Measurements from ENCODE around the gene RHCE. TPM values are rescaled to one million over a fixed set of nuclear protein-coding genes. Genes with fewer than 3 reads are reported as not detected.

Gene RHCE
- total and polyA plus RNA-seq, 2 experiments from 2014 or later = 0.15 to 0.17 TPM

- H3K27ac ChIP-seq (ENCODE audit: low read depth) = 0 out of 2 replicates have a peak overlapping the region, but pooled peaks have one; percentile 4
- H3K9me2 ChIP-seq (ENCODE audit: insufficient read depth) = no peaks in the 10 kb centered on the region
- TF ChIP-seq ZNF462 (CRISPR knock-in tag; IDR thresholded peaks at IDR 0.05) (no peak), REST (IDR thresholded peaks at IDR 0.05; ENCODE audit: unreplicated experiment) (no peak), ZNF114 (CRISPR knock-in tag; IDR thresholded peaks at IDR 0.05) (no peak), CTCF (conservative IDR thresholded peaks at IDR 0.05; ENCODE audit: low read depth in 2 of 2) (no peak), EZH2phosphoT487 (IDR thresholded peaks at IDR 0.05; ENCODE audit: unreplicated experiment) (no peak), ETS1 (IDR thresholded peaks at IDR 0.05) (no peak), EZH2 (IDR thresholded peaks at IDR 0.05; ENCODE audit: low read depth, unreplicated experiment) (no peak), JUNB (IDR thresholded peaks at IDR 0.05; ENCODE audit: unreplicated experiment) (no peak), NANOG (IDR thresholded peaks at IDR 0.05; ENCODE audit: borderline replicate concordance) (no peak), STAT1 (IDR thresholded peaks at IDR 0.05; ENCODE audit: unreplicated experiment) (no peak), CREB1 (CRISPR knock-in tag; IDR thresholded peaks at IDR 0.05; ENCODE audit: low read depth) (no peak), ZNF331 (CRISPR knock-in tag; IDR thresholded peaks at IDR 0.05; ENCODE audit: low read depth) (no peak), POLR2AphosphoS5 (IDR thresholded peaks at IDR 0.05; ENCODE audit: low read depth) (no peak)
- no peak overlapping the region for H3K4me2 ChIP-seq
- Mint-ChIP-seq H3K4me3 (no peak overlapping the region), H3K4me1 (peaks cover 22% of the 10 kb centered on the region), H3K27ac (peak overlapping the region; percentile 42; the same call in 1 of the 2 replicates), H3K27me3 (ENCODE audit: insufficient read depth, low read depth, poor library complexity) (no peaks in the 10 kb centered on the region), H3K9me3 (no peaks in the 10 kb centered on the region), H3K36me3 (ENCODE audit: low read depth) (peaks cover 8% of the 10 kb centered on the region; the same call in 1 of the 3 replicates)
- H3K4me1 ChIP-seq (ENCODE audit: insufficient read depth) = peaks cover 30% of the 10 kb centered on the region
- no peaks in the 10 kb centered on the region for H3K36me3 ChIP-seq (ENCODE audit: insufficient read depth)
- H3K79me2 ChIP-seq (replicated peaks; ENCODE audit: insufficient read depth) = peaks cover 4% of the 10 kb centered on the region
- no peaks in the 10 kb centered on the region for H3F3A ChIP-seq (replicated peaks; ENCODE audit: low read depth)
- no peak overlapping the region for H2AFZ ChIP-seq
- no peak for DNase-seq (ENCODE audit: low spot score)
- ATAC-seq = no peak
- peaks cover 9% of the 10 kb centered on the region; the same call in 1 of the 2 replicates for H4K20me1 ChIP-seq (replicated peaks; ENCODE audit: insufficient read depth)
- no peaks in the 10 kb centered on the region for H3K27me3 ChIP-seq (ENCODE audit: insufficient read depth)
- no peak overlapping the region for H3K4me3 ChIP-seq
Observed at GRCh38 chr1:25447547-25447946, 26.9 kb upstream of the RHCE start.
